ENCODE results near the gene UAP1.
"Not testable (repeated sequence)": the region's sequence is repeated elsewhere in the genome, so short reads cannot be mapped to it uniquely, and the experiment has no call there.

Gene UAP1

DNA sequence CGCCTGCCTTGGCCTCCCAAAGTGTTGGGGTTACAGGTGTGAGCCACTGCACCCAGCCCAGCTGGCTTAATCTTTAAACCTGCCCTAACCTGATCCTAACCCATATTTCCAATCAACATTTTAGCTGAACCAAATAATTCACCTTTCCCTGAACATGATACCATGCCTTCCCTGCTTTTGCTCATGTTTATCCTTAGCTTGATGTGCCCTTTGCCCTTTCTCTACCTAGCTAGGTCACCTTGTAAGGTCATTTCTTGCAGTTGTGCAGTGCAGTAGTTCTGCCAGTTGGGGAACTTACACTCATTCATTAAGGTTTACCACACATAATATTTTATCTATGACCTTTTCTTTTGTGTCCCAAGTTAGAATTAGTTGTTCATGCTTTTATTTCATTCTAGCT is 5.3 kb downstream of the UAP1 start:
- DNase-seq, result no peak

DNA sequence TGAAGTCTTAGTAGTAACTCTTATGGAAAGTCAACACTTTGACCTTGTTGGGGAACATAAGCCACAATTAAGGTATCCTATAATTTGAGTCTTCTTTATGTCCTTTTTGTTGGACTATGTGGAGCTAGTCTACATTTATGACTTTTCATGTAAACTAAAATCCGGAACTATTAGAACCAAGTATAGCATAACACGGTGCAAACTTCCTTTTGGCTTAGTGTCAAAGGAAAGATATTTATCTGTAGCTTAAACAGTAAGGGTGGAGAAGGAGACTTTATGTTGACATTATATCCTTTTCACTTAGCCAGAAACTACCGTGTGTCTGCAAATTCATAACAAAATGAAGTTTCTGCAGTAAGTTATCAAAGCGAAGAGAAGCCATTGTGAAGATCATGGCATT is 7.3 kb downstream of the UAP1 start:
- no peak for DNase-seq

DNA sequence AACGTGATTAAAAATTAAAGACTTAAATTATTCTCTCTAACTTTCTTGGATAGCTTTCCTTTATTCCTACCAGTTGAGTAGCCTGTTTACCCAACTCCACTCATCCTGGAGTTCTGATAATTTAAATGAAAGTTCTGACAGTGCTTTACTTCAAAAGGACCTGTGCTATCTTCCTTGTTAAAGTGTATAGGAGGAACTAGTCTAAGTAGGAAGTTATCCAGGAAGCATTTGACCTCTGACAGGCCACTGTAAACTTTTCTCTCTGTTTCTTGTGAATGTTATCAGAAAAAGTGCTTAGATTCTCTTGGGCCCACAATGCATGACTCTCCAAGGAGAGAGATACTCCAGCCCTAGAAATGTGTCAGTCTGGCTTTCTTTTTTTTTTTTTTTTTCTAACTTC is 9.2 kb downstream of the UAP1 start:
- DNase-seq, result no peak

DNA sequence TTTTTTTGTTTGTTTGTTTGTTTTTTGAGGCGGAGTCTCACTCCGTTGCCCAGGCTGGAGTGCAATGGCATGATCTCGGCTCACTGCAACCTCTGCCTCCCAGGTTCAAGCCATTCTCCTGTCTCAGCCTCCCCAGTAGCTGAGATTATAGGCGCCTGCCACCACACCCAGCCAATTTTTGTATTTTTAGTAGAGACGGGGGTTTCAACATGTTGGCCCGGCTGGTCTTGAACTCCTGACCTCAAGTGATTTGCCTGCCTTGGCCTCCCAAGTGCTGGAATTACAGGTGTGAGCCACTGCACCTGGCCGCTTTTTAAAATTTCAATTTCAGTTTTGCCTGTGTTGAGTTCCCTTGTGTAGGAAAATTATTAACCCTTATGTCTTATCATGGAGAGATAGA is 9.6 kb downstream of the UAP1 start:
- DNase-seq, result not testable (repeated sequence)

DNA sequence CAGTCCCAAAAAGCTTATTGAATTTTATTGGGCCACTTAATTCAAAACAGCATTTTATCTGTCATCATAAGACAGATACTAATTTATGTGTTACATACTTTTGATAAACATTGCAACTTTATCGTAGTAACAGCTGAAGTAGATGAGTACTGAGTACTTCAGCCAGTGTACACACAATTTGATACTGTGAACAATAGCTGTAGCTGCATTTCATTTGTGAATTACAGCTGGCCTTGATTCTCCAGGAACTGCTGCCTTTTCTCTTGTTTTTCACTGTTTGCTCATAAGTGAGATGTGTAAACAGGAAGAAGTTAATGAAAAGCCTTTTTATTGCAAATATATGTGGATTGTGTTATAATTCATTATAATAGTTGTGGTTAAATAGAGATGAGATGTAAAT is 10.2 kb downstream of the UAP1 start:
- DNase-seq, result no peak

DNA sequence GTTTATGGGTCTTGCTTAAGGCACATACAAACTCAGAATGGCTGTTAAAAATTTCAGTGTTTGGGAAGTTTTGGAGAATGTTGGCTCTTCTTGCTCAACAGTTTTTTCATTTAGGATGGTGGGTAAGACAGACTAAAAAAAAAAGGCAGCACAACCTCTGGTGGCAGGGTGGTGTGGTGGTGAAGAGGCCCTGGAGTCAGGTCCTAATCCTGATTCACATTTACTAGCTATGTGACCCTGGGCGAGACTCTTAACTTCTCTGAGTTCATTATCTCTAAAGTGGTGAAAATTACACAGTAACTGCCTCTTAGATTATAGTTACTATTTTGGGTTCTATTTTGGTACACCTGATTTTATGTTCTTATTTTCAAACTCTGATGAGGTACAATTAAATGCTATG is 11.6 kb downstream of the UAP1 start:
- DNase-seq, result no peak

DNA sequence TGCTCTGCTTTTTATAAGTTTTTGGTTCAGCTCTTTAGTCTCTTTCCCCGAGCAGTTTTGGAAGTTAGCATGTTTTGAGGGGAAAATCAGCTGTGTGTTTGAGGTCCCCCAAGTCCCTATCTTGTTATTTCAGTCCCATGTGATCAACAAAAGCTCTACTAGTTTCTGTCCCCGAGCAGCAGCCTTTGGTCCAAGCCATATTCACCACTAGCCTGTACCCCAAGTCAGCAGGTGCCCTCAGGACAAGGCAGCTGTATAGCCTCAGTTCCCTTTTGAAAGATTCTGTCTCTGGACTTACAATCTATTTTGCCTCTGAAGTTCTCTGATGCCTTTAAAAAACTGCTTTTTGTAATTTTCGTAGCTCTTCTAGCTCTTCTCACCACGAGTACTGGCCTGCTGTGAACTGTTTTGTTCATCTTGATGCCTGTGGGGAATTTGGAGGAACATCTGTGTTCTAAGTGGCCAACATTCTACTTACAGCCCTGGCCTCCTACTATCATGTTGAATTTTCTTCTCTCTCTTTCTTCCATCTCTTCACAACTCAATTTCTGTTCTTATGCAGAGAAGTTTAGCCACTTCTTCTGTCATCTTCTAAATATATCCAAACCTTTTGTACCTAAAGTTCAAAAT is 16.7 kb downstream of the UAP1 start:
- DNase-seq, result no peak

DNA sequence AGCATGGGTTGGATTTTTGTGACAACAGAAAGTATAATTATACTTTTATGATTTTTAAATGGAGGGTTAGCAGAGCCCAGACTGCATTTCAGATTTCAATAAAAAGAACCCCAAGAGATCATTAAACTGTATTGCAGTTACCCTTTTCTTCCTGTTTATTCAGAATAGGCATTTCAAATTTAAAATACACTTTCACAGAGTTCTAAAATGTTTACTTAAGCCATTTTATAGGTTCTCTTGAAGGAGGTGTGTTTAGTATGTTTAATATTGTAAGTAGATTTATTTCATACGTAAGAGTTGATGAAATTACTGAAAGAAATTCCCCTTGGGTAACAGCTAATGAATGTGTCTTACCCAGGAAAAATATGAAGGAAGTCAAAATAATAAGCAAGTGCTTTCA is 17.4 kb downstream of the UAP1 start:
- DNase-seq, result no peak

DNA sequence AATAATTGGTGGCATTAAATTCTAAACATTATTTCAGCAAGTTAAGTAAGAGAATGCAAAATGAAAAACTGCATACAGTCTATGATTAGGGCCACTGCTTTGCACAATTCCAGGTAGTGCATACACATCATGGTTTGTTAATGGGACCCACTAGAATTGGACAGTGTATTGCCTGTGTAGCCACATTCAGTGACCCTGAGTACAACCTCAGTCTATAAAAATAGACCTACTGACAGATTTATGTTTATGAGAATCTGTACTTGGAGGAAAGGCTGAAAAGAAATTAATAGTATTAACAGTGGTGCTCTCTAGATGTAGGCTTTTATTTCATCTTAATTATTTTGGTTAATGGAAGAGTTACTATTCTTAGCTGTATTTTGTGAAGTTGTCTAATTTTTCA is 18.8 kb downstream of the UAP1 start:
- no peak for DNase-seq

DNA sequence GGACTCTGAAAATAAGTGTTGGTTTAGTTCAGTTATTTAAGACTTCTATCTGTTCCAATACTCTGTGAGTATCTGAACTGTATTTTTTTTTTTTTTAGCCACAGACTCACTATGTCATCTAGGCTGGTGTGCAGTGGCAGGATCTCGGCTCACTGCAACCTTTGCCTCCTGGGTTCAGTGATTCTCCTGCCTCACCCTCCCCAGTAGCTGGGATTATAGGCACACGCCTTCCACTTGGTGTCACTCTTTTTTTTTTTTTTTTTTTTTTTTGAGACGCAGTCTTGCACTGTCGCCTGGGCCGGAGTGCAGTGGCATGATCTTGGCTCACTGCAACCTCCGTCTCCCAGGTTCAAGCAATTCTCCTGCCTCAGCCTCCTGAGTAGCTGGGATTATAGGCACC is 21.4 kb downstream of the UAP1 start:
- not testable (repeated sequence) for DNase-seq

DNA sequence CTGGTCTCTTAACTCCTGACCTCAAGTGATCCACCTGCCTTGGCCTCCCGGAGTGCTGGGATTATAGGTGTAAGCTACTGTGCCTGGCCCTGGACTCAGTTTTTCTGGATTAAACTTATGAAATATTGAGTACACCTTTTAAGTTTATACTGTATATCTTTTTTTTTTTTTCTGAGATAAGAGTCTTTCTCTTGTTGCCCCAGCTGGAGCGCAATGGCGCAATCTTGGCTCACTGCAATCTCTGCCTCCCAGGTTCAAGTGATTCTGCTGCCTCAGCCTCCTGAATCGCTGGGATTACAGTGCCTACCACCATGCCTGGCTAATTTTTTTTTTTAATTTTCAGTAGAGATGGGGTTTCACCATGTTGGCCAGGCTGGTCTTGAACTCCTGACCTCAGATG is 23.6 kb downstream of the UAP1 start:
- not testable (repeated sequence) for DNase-seq

DNA sequence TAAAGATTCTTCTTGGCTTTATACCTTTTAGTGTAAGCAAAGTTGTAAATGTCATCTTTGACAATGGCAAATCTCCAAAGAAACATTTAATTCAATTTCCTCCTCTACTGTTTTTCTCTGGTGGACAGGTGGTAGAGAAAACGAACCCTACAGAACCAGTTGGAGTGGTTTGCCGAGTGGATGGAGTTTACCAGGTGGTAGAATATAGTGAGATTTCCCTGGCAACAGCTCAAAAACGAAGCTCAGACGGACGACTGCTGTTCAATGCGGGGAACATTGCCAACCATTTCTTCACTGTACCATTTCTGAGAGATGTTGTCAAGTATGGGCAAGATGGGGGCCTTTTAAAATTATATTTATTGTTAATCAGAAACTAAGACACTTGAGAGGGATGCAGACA is 25.8 kb downstream of the UAP1 start:
- no peak for DNase-seq

DNA sequence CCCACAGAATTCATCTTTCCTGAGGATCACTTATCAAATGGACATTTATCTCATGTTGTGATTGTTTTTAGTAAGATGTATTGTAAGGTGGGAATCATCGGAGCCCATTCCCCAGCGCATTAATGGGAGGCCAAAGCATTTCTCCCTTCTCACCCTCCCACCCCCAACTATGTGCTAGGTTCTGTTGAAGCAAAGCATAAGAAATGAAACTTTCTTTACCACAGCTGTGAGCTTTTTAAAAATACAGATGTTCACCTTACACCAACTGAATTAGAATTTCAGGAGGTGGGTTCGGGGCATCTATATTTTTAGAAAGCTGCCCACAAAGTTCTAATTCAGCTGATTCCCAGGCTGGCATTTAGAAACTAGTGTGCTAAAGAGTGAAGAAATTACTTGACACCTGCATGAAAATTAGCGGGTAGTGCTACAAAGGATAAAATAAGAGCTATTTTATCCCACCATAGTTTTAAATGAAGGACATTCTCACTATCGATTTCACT is 26.3 kb downstream of the UAP1 start:
- DNase-seq, result no peak

DNA sequence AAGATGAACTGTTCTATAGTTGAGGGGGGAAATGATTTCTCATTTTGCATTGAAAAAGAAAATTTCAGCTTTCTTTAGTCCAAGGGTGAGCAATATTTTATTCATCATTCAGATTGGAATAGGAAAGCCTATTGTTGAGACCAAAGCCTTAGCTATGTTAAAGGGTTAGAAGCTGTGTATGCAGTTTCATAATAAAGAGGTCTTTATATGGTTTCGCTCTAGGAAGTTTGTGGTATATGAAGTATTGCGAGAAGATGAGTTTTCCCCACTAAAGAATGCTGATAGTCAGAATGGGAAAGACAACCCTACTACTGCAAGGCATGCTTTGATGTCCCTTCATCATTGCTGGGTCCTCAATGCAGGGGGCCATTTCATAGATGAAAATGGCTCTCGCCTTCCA is 28.6 kb downstream of the UAP1 start:
- no peak for DNase-seq

DNA sequence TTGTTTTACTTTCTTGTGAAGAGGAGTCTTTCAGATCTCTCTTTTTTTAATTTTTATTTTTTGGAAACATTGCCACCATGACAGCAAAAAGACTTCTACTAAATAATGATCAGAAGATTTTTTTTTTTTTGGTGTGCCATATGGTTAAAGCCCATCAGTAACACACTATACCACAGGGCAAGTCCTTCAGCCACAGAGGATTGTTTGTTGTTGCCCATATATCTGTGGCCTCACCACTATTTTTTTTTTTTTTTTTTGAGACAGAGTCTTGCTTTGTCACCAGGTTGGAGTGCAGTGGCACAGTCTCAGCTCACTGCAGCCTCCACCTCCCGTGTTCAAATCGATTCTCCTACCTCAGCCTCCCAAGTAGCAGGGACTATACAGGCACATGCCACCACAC is 29.2 kb downstream of the UAP1 start:
- DNase-seq, result no peak

DNA sequence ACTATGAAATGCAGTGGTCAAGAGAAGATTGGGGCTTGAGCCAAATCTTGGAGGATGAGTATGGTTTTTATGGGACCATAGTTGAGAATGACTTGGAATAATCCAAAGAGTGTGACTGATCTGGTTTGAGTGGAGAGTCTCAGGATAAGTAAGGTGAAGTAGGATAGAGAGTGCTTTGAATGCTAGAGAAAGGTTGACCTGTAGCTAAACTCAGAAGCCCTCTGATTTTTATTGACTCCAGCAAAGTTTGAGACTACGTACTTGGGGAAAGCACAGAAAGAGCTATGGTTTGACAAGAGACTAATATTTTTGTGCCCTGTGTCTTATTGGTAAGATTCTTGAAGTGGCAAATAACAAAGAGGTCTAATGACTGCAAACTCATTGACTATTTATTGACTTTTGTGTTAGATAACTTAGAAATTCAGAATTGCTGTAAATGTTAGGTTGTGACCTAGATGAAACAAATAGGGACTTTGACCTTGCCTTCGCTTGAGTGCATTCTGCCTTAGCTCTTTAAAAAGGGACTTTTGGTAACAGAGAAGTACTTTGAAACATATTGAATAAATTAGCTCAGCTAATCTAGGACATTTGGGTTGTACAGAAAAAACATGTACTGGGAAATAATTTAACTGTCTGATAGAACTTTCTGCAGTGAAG is 35.1 kb downstream of the UAP1 start:
- no peak for DNase-seq

DNA sequence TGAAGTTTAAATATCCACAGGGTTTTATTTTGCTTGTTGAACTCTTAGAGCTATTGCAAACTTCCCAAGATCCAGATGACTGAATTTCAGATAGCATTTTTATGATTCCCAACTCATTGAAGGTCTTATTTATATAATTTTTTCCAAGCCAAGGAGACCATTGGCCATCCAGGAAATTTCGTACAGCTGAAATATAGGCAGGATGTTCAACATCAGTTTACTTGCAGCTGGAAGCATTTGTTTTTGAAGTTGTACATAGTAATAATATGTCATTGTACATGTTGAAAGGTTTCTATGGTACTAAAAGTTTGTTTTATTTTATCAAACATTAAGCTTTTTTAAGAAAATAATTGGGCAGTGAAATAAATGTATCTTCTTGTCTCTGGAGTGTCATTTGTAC is 37.9 kb downstream of the UAP1 start:
- no peak for DNase-seq

DNA sequence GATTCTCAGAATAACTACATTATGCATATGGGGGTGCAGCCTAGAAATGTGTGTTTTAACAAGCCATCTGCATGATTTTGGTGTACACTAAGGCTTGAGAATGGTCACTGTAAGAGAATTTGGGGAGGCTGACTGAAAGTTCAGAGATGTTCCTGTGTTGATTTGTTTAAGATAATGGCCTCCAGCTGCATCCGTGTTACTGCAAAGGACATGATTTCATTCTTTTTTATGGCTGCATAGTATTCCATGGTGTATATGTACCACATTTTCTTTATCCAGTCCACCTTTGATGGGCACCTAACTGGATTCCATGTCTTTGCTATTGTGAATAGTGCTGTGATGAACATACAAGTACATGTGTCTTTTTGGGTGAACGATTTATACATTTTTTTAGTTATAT is 41.6 kb downstream of the UAP1 start:
- not testable (repeated sequence) for DNase-seq

DNA sequence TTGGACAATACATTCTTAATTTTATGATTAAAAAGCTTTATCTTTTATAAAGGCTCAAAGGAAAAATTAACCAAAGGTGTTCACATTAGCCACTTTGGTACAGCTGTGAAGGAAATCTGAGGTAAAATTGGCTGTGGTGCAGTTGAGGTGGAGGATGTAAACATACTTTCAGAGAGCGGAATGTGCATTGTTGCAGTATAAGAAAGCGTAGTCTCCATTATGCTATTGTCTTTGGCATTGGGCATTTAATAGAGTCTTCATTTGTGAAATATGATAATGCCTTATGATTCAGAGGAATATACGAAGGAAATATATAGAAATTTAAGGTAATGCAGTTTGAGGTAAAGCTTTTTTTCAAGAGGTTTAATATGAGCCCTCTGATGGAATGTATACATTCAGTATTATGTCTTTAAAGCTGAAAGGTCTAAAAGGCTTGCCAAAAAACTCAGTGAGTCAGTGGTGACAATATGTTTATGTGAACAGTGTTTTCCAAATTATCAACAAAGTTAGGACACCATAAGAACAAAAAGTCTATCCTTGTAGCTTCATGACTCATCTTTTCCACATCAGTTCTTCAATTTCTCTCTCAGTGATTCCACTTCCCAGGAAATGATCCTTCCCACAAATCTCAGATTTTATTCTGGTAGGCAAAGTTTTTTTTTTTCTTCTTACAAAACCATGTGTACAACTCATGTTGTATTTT is 43.9 kb downstream of the UAP1 start:
- no peak for DNase-seq

DNA sequence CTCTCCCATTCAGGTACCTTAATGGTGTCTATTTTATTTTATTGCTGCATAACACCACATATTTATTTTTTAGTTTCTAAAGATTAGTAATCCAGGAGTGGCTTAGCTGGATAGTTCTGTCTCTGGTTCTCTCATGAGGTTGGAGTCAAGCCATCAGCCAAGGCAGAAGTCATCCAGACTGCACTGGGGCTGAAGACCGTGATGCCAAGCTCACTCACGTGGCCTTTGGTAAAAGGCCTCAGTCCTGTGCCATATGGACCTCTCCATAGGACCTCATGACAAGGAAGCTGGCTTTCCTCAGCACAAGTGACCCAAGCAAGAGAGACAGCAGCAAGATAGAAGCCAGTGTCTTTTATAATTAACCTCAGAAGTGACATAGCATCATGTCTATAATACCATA is 47.8 kb downstream of the UAP1 start:
- DNase-seq, result no peak

DNA sequence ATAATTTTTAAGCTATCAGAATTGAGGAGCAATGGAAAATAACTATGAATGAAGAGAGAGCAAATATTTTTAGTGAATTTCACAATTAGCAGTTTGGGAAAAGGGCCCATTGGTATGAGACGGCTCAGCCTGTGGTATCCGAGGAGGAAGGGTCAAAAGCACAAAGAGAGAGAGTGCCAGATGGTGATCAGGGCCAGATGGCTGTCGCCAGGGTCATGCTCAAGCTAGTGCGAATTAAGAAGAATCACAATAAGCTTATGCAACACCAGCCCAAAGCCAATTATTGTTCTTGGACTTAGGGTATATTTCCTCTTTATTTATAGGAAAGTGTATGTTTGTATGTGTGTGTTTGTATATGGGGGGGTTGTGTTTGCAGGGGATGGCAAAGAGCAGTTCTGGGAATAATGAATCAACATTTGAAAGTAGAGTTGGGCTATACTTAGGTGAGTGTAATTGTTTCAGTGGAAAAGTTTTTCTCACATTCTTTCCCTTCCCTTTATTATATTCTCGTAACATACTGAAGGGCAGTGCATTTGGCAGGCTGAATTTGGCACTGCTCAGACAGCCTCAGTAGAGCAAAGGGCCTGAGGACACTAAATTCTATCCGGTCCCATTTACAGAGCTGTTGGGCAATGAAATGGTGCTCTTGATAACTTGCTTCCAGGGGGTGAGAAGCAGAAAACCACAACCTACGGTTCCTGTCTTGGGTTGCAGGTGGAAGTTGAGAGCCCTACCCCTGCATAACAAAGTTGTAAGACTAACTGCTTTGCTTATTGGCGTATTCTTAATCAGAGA is 51.3 kb downstream of the UAP1 start:
- no peak for DNase-seq

DNA sequence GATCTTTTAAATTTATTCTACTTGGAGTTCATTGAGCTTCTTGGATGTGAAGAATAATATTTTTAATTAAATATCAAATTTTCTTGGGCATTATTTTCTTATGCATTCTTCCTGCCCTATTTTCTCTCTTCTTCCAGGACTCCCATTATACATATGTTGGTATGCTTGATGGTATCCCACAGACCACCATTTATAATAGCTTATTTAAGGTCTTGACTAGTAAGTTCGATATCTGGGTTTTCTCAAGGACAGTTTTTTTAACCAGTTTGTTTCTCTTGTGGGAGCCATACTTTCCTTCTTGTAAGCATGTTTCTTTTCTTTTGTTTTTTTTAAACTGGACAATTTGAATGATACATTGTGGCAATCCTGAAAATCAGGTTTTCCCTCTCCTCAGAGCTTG is 55.3 kb downstream of the UAP1 start:
- no peak for DNase-seq

DNA sequence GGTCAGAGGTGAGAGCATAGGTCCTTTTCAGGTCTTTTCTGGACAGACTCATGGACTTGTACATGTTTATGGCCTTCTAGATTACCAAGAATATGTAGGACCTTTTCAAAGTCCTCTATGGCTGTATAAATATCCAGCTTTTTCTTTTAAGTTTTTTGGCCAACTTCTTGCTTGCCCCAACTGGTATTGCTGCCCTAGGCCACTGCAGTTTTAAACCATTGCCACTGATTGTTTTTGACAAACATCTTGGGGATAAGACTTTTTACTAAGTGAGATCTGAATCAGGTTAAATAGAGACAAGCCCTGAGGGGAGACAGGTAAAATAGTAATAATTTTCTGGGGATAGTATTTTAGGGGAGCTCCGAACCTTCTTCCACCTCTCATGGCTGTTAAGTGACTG is 56.0 kb downstream of the UAP1 start:
- no peak for DNase-seq

DNA sequence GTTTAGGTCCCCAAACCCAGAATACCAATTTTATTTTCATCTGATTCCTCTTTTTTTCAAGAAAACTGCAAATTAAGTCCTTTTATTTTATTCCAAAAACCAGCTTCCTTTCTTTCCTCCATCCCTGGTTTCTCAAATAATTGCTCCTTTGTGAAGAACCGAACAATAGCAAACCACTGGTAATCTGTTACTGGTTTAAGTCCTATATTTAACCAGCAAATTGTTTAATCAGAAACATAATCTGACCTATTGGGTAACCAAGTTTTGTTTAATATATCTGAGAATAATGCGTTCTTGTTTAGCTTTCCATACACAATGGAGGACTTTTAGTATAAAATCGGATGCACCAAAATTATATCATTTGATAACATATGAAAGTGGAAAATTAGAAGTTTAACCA is 57.6 kb downstream of the UAP1 start:
- no peak for DNase-seq

All from CD4-positive, alpha-beta T cell treated with Interferon alpha-2 for 1 hour (primary cell).